Gastroesophageal sphincter (tissue), 4 donors: ENCODE results near the gene CTXND2. TPM values are rescaled to one million over a fixed set of nuclear protein-coding genes. Genes with fewer than 3 reads are reported as not detected.

Experiments used
- ATAC-seq: fragments of 150-250 bp; one replicate; pipeline ENCODE4 v1.9.1; 2016; ENCODE audit warnings: mild to moderate bottlenecking, moderate library complexity
- H3K27ac ChIP-seq, 4 donors: fragments of 200-600 bp; sonication (generic) in 3 of 4; 1 replicate in 3 of 4; 2 replicates in 1 of 4; pipeline ENCODE4 v1.5.1; 2016 to 2019
- H3K27me3 ChIP-seq: fragments of 200-600 bp; sonication (generic); one replicate; pipeline ENCODE4 v1.5.1; 2019
- H3K36me3 ChIP-seq, 2 donors: fragments of 200-600 bp; sonication (generic); one replicate each; pipeline ENCODE4 v1.5.1; 2019; ENCODE audit warnings: control low read depth in 1 of 2
- H3K4me1 ChIP-seq, 3 donors: fragments of 200-600 bp; sonication (generic); 1 replicate in 2 of 3; 2 replicates in 1 of 3; pipeline ENCODE4 v1.5.1; 2016 to 2019; ENCODE audit warnings: control low read depth in 2 of 3
- H3K4me3 ChIP-seq, 2 donors: fragments of 200-600 bp; sonication (generic); one replicate each; pipeline ENCODE4 v1.5.1; 2019; ENCODE audit warnings: mild to moderate bottlenecking in 1 of 2, moderate library complexity in 1 of 2
- H3K9me3 ChIP-seq, 3 donors: fragments of 200-600 bp; sonication (generic); one replicate each; pipeline ENCODE4 v1.5.1; 2017 to 2019; ENCODE audit warnings: control low read depth in 2 of 3
- EP300 ChIP-seq: sonication (generic); formaldehyde crosslinking; IDR thresholded peaks from one replicate; pipeline ENCODE4 v1.6.1; 2017; ENCODE audit warnings: antibody characterized with exemption, mild to moderate bottlenecking
- POLR2A ChIP-seq, 2 donors: fragments of 450-650 bp; IDR thresholded peaks; one replicate each; pipeline ENCODE4 v1.6.1; 2017; ENCODE audit warnings: antibody characterized with exemption in 2 of 2, mild to moderate bottlenecking in 2 of 2, moderate library complexity in 1 of 2
- POLR2AphosphoS5 ChIP-seq: sonication (generic); formaldehyde crosslinking; IDR thresholded peaks from one replicate; pipeline ENCODE4 v1.6.1; 2017; ENCODE audit warnings: antibody characterized with exemption
- WGBS, 2 donors: methylation state at CpG; one replicate each; pipeline ENCODE4 v1.1.5; 2018; ENCODE audit warnings: low coverage in 1 of 2; 5-methylcytosine and 5-hydroxymethylcytosine counted together
- total RNA-seq, 4 donors: library from RNA; depleted of rRNA; stranded (reverse); fragments of >200 nt; gene quantifications; one replicate each; pipeline ENCODE4 v1.1.0, GENCODE V29; 2016
- TF ChIP-seq, protein P1 (sequence below), 4 experiments: fragments of 200-600 bp in 2 of 4; fragments of 450-650 bp in 2 of 4; sonication (generic) in 1 of 4; IDR thresholded peaks; one replicate each; pipeline ENCODE4 v1.5.1; 2017 to 2019; ENCODE audit warnings: antibody characterized with exemption in 4 of 4, mild to moderate bottlenecking in 2 of 4, moderate library complexity in 2 of 4

CTXND2 gene
- total RNA-seq, 4 donors from 2014 or later, result not detected

- TF ChIP-seq POLR2AphosphoS5 (no peak), EP300 (no peak), POLR2A (IDR thresholded peaks at IDR 0.05) (no peak)
- TF ChIP-seq, protein P1, sequence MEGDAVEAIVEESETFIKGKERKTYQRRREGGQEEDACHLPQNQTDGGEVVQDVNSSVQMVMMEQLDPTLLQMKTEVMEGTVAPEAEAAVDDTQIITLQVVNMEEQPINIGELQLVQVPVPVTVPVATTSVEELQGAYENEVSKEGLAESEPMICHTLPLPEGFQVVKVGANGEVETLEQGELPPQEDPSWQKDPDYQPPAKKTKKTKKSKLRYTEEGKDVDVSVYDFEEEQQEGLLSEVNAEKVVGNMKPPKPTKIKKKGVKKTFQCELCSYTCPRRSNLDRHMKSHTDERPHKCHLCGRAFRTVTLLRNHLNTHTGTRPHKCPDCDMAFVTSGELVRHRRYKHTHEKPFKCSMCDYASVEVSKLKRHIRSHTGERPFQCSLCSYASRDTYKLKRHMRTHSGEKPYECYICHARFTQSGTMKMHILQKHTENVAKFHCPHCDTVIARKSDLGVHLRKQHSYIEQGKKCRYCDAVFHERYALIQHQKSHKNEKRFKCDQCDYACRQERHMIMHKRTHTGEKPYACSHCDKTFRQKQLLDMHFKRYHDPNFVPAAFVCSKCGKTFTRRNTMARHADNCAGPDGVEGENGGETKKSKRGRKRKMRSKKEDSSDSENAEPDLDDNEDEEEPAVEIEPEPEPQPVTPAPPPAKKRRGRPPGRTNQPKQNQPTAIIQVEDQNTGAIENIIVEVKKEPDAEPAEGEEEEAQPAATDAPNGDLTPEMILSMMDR (IDR thresholded peaks at IDR 0.05), result no peak
- Histone ChIP-seq H3K27ac (no peak overlapping the region), H3K36me3 (peaks cover 0 to 18% of the 10 kb centered on the region in 2 donors), H3K27me3 (no peaks in the 10 kb centered on the region), H3K4me1 (peaks cover 0 to 48% (median 4%) of the 10 kb centered on the region in 3 donors), H3K9me3 (no peaks in the 10 kb centered on the region), H3K4me3 (no peak overlapping the region)
- no peak for ATAC-seq
Measured at GRCh38 chr1:150869683-150870082, 17.3 kb upstream of the CTXND2 start.

DNA sequence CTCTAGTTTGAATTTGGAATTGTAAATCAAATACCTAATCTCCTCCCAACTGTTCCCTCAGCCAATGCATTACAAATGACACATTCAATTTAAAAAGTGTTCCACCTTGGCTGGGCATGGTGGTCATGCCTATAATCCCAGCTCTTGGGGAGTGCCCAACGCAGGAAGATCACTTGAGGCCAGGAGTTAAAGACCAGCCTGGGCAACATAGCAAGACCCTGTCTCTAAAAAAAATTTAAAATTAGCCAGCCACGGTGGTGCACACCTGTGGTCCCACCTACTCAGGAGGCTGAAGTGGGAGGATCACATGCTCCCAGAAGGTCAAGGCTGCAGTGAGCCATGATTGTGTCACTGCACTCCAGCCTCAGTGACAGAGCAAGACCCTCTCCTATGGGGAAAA, 14.4 kb upstream of the CTXND2 start:
- Histone ChIP-seq H3K9me3 (no peaks in the 10 kb centered on the region), H3K4me3 (no peak overlapping the region), H3K4me1 (peaks cover 0 to 57% (median 4%) of the 10 kb centered on the region in 3 donors), H3K36me3 (peaks cover 0 to 18% of the 10 kb centered on the region in 2 donors), H3K27me3 (no peaks in the 10 kb centered on the region), H3K27ac (no peak overlapping the region)
- WGBS, 2 donors, result 83% methylated on average over 1 of the region's 2 CpGs; no CpG with 5 or more reads in 1 of the 2 donors
- ATAC-seq, result no peak
- TF ChIP-seq POLR2A (IDR thresholded peaks at IDR 0.05), result no peak
- no peak for TF ChIP-seq POLR2AphosphoS5
- TF ChIP-seq, protein P1 (IDR thresholded peaks at IDR 0.05), result no peak
- TF ChIP-seq EP300, result no peak

DNA sequence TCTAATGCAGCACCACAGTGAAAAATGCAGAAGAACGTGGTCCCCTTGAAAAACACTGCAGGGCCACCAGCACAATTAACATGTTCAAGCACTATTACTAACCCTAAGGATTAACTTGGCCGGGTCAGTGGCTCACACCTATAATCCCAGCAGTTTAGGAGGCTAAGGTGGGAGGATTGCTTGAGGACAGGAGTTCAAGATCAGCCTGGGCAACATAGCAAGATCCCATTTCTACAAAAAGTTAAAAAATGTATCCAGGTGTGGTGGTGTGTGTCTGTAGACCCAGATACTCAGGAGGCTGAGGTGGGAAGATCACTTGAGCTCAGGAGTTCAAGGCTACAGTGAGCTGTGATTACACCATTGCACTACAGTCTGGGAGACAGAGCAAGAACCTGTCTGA, 13.4 kb upstream of the CTXND2 start:
- no peak overlapping the region for H3K4me3 ChIP-seq
- H3K27me3 ChIP-seq, result no peaks in the 10 kb centered on the region
- H3K4me1 ChIP-seq, result peaks cover 0 to 57% (median 4%) of the 10 kb centered on the region in 3 donors
- peaks cover 0 to 18% of the 10 kb centered on the region in 2 donors for H3K36me3 ChIP-seq
- TF ChIP-seq POLR2AphosphoS5 (no peak), EP300 (no peak), POLR2A (IDR thresholded peaks at IDR 0.05) (no peak)
- TF ChIP-seq, protein P1 (IDR thresholded peaks at IDR 0.05), result no peak
- no peak for ATAC-seq
- H3K9me3 ChIP-seq, result no peaks in the 10 kb centered on the region
- WGBS, 2 donors, result 64 to 100% methylated on average over 2 of the region's 2 CpGs
- H3K27ac ChIP-seq, result no peak overlapping the region

DNA sequence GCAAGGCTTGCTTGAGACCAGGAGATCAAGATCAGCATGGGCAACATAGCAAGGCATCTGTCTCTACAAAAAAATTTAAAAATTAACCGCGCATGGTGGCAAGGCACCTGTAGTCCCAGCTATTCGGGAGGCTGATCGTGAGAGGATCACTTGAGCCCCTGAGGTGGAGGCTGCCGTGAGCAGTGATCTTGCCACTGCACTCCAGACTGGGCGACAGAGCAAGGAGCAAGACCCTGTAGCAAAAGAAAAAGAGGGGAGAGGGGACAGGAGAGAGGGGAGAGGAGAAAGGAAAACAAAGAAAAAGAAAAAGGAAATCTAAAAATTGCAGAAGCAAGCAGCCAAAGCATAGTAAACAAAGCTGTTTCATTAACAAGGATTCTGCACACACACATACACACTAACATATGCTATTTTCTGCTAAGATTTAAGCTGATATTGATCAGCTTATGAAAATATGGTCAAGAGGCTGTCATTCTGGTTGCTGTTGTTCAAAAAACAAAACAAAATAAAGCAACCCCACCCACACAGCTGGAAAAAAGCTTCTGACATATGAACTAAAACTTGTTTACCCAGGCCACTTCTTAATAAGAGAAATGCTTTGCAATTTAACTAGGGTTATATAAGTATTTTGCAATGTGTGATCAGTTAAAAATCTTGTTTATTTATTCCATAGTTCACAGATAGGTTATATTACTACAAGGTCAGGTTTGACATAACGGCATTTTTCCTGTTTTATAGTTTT, 12.3 kb upstream of the CTXND2 start:
- 13 to 20% methylated on average over 4 to 7 of the region's 7 CpGs for WGBS, 2 donors
- TF ChIP-seq POLR2AphosphoS5, result no peak
- no peak for TF ChIP-seq POLR2A (IDR thresholded peaks at IDR 0.05)
- TF ChIP-seq, protein P1 (IDR thresholded peaks at IDR 0.05), result no peak
- no peak for TF ChIP-seq EP300

More for the DNA sequence above, 12.3 kb upstream of the CTXND2 start:
- Histone ChIP-seq H3K27ac (peak overlapping the region in 3 of 4 donors; percentile 19 to 94 (median 93)), H3K36me3 (peaks cover 0 to 10% of the 10 kb centered on the region in 2 donors), H3K9me3 (no peaks in the 10 kb centered on the region), H3K4me3 (peak overlapping the region; percentile 61 to 73), H3K4me1 (peaks cover 0 to 55% (median 4%) of the 10 kb centered on the region in 3 donors), H3K27me3 (no peaks in the 10 kb centered on the region)
- no peak for ATAC-seq
